GM12878 (cell line): ENCODE measurements around the gene USP34. TPM values are rescaled to one million over a fixed set of nuclear protein-coding genes. Genes with fewer than 3 reads are reported as not detected.

Experiments used
- ATAC-seq: fragments of 200-7000 bp; cut with Tn5 transposase; 3 replicates; pipeline ENCODE4 v1.9.1; 2020; ENCODE audit warnings: mild to moderate bottlenecking, moderate library complexity
- BruUV-seq: library from RNA; stranded (reverse); fragments of 400-500 nt; replicated peaks from 2 replicates; lab custom pipeline; 2021; lab: Mats Ljungman, UMichigan
- CTCF ChIA-PET: fragments of 300-600 bp; sonication (Branson Sonifier 250); formaldehyde crosslinking; extraction: SDS; loops from one replicate; lab custom pipeline; 2021; ENCODE audit warnings: inconsistent platforms; lab: Yijun Ruan, JAX
- POLR2A ChIA-PET: fragments of 350-600 bp; formaldehyde crosslinking; extraction: SDS; loops from one replicate; lab custom pipeline; 2021; ENCODE audit warnings: inconsistent platforms; lab: Charles Lee
- RAD21 ChIA-PET: fragments of 300-600 bp; sonication (Branson Sonifier 250); formaldehyde crosslinking; loops from one replicate; lab custom pipeline; 2023; ENCODE audit warnings: antibody characterized with exemption; ENCODE audit not compliant: unreplicated experiment; lab: Charles Lee
- SMC1A ChIA-PET: fragments of 300-600 bp; sonication (Branson Sonifier 250); formaldehyde crosslinking; loops from one replicate; lab custom pipeline; 2023; ENCODE audit not compliant: unreplicated experiment, uncharacterized antibody; lab: Charles Lee
- DNase-seq: peaks from one replicate; pipeline ENCODE4 v3.0.0-alpha.2; 2011; ENCODE audit warnings: low read depth, low spot score
- FAIRE-seq: peaks from 3 replicates; lab custom pipeline; 2011; peaks lifted over from hg19 to GRCh38; lab: Jason Lieb, UNC
- H2AFZ ChIP-seq: 2 replicates; pipeline ENCODE4 v1.6.0; 2011; ENCODE audit warnings: low read depth, low read length, control low read depth; ENCODE audit not compliant: control insufficient read depth
- H3K27ac ChIP-seq: 2 replicates; pipeline ENCODE4 v1.5.1; 2011; ENCODE audit warnings: control low read depth; ENCODE audit not compliant: control insufficient read depth, insufficient read depth
- H3K27me3 ChIP-seq, 2 experiments: replicated peaks in 1 of 2; 2 replicates each; pipeline versions ENCODE4 v1.6.0 to v1.6.1; 2011; ENCODE audit warnings: low read length in 1 of 2; ENCODE audit not compliant: control insufficient read depth in 2 of 2, insufficient read depth in 2 of 2
- H3K36me3 ChIP-seq, 2 experiments: 2 replicates each; pipeline ENCODE4 v1.5.1; 2011; ENCODE audit warnings: low read length in 1 of 2; ENCODE audit not compliant: control insufficient read depth in 2 of 2, insufficient read depth in 2 of 2
- H3K4me1 ChIP-seq: 2 replicates; pipeline ENCODE4 v1.6.1; 2011; ENCODE audit warnings: mild to moderate bottlenecking, low read length, moderate library complexity, mixed read lengths; ENCODE audit not compliant: control insufficient read depth, insufficient read depth
- H3K4me2 ChIP-seq: 2 replicates; pipeline ENCODE4 v1.6.0; 2011; ENCODE audit warnings: control low read depth; ENCODE audit not compliant: control insufficient read depth, insufficient read depth
- H3K4me3 ChIP-seq: fragments of 200-600 bp; sonication (generic); 2 replicates; pipeline ENCODE4 v1.5.1; 2016
- H3K79me2 ChIP-seq: 2 replicates; pipeline ENCODE4 v1.6.0; 2011; ENCODE audit warnings: low read length; ENCODE audit not compliant: control insufficient read depth, insufficient read depth
- H3K9ac ChIP-seq: 2 replicates; pipeline ENCODE4 v1.8.0; 2011; ENCODE audit warnings: low read length, control low read depth, mixed read lengths; ENCODE audit not compliant: control insufficient read depth, insufficient read depth
- H3K9me3 ChIP-seq: replicated peaks from 3 replicates; pipeline ENCODE4 v1.5.1; 2011; ENCODE audit warnings: mild to moderate bottlenecking, low read length; ENCODE audit not compliant: control insufficient read depth, insufficient read depth
- H4K20me1 ChIP-seq: 2 replicates; pipeline ENCODE4 v1.6.0; 2011; ENCODE audit not compliant: control insufficient read depth, insufficient read depth
- BHLHE40 ChIP-seq, 2 experiments: fragments of 450-650 bp in 1 of 2; IDR thresholded peaks; 2 replicates each; pipeline ENCODE4 v1.6.1; 2011 to 2017; ENCODE audit warnings: low read depth in 2 of 2, borderline replicate concordance in 1 of 2, improper control_type of control experiment in 1 of 2, low read length in 1 of 2, mild to moderate bottlenecking in 1 of 2
- CBFB ChIP-seq: IDR thresholded peaks from 2 replicates; pipeline ENCODE4 v1.6.1; 2016; ENCODE audit warnings: antibody characterized with exemption, low read depth
- CEBPB ChIP-seq, 2 experiments: fragments of 150-350 bp in 1 of 2; IDR thresholded peaks; 2 replicates each; pipeline ENCODE4 v1.6.1; 2012 to 2014; ENCODE audit warnings: low read depth in 2 of 2, low read length in 2 of 2, borderline replicate concordance in 1 of 2, inconsistent platforms in 1 of 2
- CHD4 ChIP-seq: fragments of 200-600 bp; sonication (generic); IDR thresholded peaks from 2 replicates; pipeline ENCODE4 v1.6.1; 2016; ENCODE audit warnings: mild to moderate bottlenecking
- CREB1 ChIP-seq: IDR thresholded peaks from 2 replicates; pipeline ENCODE4 v1.6.1; 2012; ENCODE audit warnings: low read depth, mild to moderate bottlenecking, inconsistent platforms
- CTCF ChIP-seq, 3 experiments: IDR thresholded peaks in 2 of 3; conservative IDR thresholded peaks in 1 of 3; 2 replicates each; pipeline ENCODE4 v1.5.1; 2011; ENCODE audit warnings: low read depth in 3 of 3, low read length in 3 of 3, mild to moderate bottlenecking in 3 of 3, control low read depth in 2 of 3, moderate library complexity in 2 of 3, inconsistent platforms in 1 of 3, mixed read lengths in 1 of 3; ENCODE audit not compliant: control insufficient read depth in 2 of 3, insufficient read depth in 1 of 3; ENCODE audit errors: extremely low read depth in 1 of 3
- ELK1 ChIP-seq: IDR thresholded peaks from 2 replicates; pipeline ENCODE4 v1.6.1; 2012; ENCODE audit warnings: low read depth, low read length, improper control_type of control experiment
- JUNB ChIP-seq: IDR thresholded peaks from 2 replicates; pipeline ENCODE4 v1.6.1; 2016; ENCODE audit warnings: antibody characterized with exemption, mild to moderate bottlenecking
- RUNX3 ChIP-seq: IDR thresholded peaks from 2 replicates; pipeline ENCODE4 v1.6.1; 2012; ENCODE audit warnings: low read length, inconsistent platforms
- TCF3 ChIP-seq: IDR thresholded peaks from 2 replicates; pipeline ENCODE4 v1.6.1; 2012; ENCODE audit warnings: low read depth, mild to moderate bottlenecking, low read length, borderline replicate concordance; ENCODE audit not compliant: insufficient read depth
- WGBS: methylation state at CpG from one replicate; pipeline ENCODE4 v1.1.6; 2016; ENCODE audit warnings: low lambda C conversion rate; ENCODE audit not compliant: insufficient replicate concordance, insufficient coverage; ENCODE audit errors: missing lambda C conversion rate; 5-methylcytosine and 5-hydroxymethylcytosine counted together
- in situ Hi-C: fragments of 300-500 bp; cut with MboI; formaldehyde crosslinking; loops from 9 replicates; pipeline ENCODE4 v1.14.3; 2018; ENCODE audit warnings: mixed read lengths
- intact Hi-C: fragments of 100-400 bp; cut with micrococcal nuclease; formaldehyde crosslinking; loops from one replicate; pipeline ENCODE4 v1.14.2; 2022; ENCODE audit not compliant: unreplicated experiment
- polyA plus RNA-seq, 11 experiments: library from polyadenylated mRNA; depleted of rRNA in 4 of 11; unstranded in 6 of 11; stranded (reverse) in 5 of 11; fragments of >200 nt; fragmentation: Nextera tagmentation in 4 of 11; fragmentation: Illumina TruSeq in 1 of 11; extraction: Ambion mirVana in 4 of 11; extraction: Trizol in 1 of 11; gene quantifications; 1 replicate in 1 of 11; 2 replicates in 10 of 11; pipeline versions ENCODE4 v1.2.1 to v1.2.3, GENCODE V29; 2011 to 2016; ENCODE audit warnings: inconsistent platforms in 2 of 11, missing spikeins in 2 of 11, low read depth in 1 of 11
- total RNA-seq, 4 experiments: library from RNA; depleted of rRNA in 3 of 4; stranded (reverse); fragments of >200 nt in 3 of 4; fragmentation: Illumina TruSeq in 1 of 4; extraction: Trizol in 1 of 4; gene quantifications; 2 replicates each; pipeline versions ENCODE4 v1.2.1 to v1.2.3, GENCODE V29; 2013 to 2021

USP34 gene
- total and polyA plus RNA-seq, 10 of the 15 experiments (the other 5 are each of a cell fraction or from before 2014, with no cell fraction given), result 26.2 to 106 (median 62.1) TPM

- TF ChIP-seq CREB1 (no peak), ELK1 (no peak), JUNB (no peak)
Observed at GRCh38 chr2:61419570-61419969, 51.3 kb downstream of the USP34 start (continued).

GRCh38 chr2:61419129-61419528, 51.8 kb downstream of the USP34 start:
- in situ Hi-C loops (no loop called here), intact Hi-C loops (no loop called here)
- CTCF ChIA-PET, result interaction anchor here (0.6 to 4.1 kb wide), 18 partner anchors 8 to 251 kb away, joined by 3 to 24 read pairs (median 4); no protein-coding TSS in a partner anchor
- FAIRE-seq (no peak), DNase-seq (no peak), ATAC-seq (peak; percentile 90)
- Histone ChIP-seq H3K4me3 (no peak overlapping the region), H3K27ac (no peak overlapping the region), H3K4me2 (no peak overlapping the region), H3K36me3 (peaks cover 2 to 5% of the 10 kb centered on the region in 2 experiments; a peak in 2 of 4 replicates), H2AFZ (no peak overlapping the region), H3K9ac (no peak overlapping the region), H3K27me3 (no peaks in the 10 kb centered on the region), H3K9me3 (no peaks in the 10 kb centered on the region), H3K4me1 (peaks cover 26% of the 10 kb centered on the region), H4K20me1 (no peaks in the 10 kb centered on the region), H3K79me2 (peaks cover 55% of the 10 kb centered on the region)
- POLR2A ChIA-PET, result interaction anchor here (1.0 to 3.4 kb wide), 3 partner anchors 17 to 50 kb away, joined by 4 to 10 read pairs (median 4); no protein-coding TSS in a partner anchor
- no TSS peak for BruUV-seq
- TF ChIP-seq RUNX3 (peak; percentile 87), TCF3 (no peak), CBFB (0 out of 2 replicates have a peak, but pooled peaks have one; percentile 13), CEBPB (IDR thresholded peaks at IDR 0.05; ENCODE audit: borderline replicate concordance in 1 of 2, low read depth in 2 of 2, low read length in 2 of 2) (no peak), CTCF (IDR thresholded peaks at IDR 0.05 in 2 of 3, conservative IDR thresholded peaks at IDR 0.05 in 1 of 3; ENCODE audit: control insufficient read depth in 2 of 3, extremely low read depth in 1 of 3, insufficient read depth in 1 of 3, low read depth in 3 of 3, low read length in 3 of 3) (no peak), CHD4 (no peak), BHLHE40 (IDR thresholded peaks at IDR 0.05; ENCODE audit: borderline replicate concordance in 1 of 2, low read depth in 2 of 2, low read length in 1 of 2) (peak in 1 of 2 experiments; percentile 23; a peak in 1 of 4 replicates)
- RAD21 ChIA-PET, result interaction anchor here (0.8 to 2.1 kb wide), 10 partner anchors 11 to 420 kb away, joined by 3 to 7 read pairs (median 4); partner anchors contain the start of gene XPO1
- WGBS, result 40% methylated on average over 5 of the region's 5 CpGs
- SMC1A ChIA-PET, result interaction anchor here (0.7 to 3.3 kb wide), 21 partner anchors 9 to 239 kb away, joined by 3 to 19 read pairs (median 5); partner anchors contain the start of gene XPO1
